HUES64 (cell line): ENCODE data around the gene CNR2.
A peak's percentile ranks its signal among the peaks of the same experiment; 100 is the strongest.
"Not testable (repeated sequence)": the region's sequence is repeated elsewhere in the genome, so short reads cannot be mapped to it uniquely, and the experiment has no call there.

Experiments
- H3K27ac ChIP-seq: 2 replicates; pipeline ENCODE4 v1.7.0; 2013; ENCODE audit warnings: low read depth, low read length, inconsistent platforms
- H3K27me3 ChIP-seq: 2 replicates; pipeline ENCODE4 v1.6.1; 2013; ENCODE audit warnings: mild to moderate bottlenecking, low read length; ENCODE audit not compliant: insufficient read depth
- H3K36me3 ChIP-seq: 2 replicates; pipeline ENCODE4 v1.6.1; 2013; ENCODE audit warnings: mild to moderate bottlenecking, low read length; ENCODE audit not compliant: insufficient read depth
- H3K4me1 ChIP-seq: 2 replicates; pipeline ENCODE4 v1.6.1; 2013; ENCODE audit warnings: mild to moderate bottlenecking, low read length, moderate library complexity; ENCODE audit not compliant: insufficient read depth
- H3K4me3 ChIP-seq: 2 replicates; pipeline ENCODE4 v1.5.1; 2013; ENCODE audit warnings: mild to moderate bottlenecking, low read length, moderate library complexity
- H3K9ac ChIP-seq: 2 replicates; pipeline ENCODE4 v1.6.1; 2013; ENCODE audit warnings: mild to moderate bottlenecking, low read depth, low read length
- H3K9me3 ChIP-seq: 2 replicates; pipeline ENCODE4 v1.6.1; 2013; ENCODE audit warnings: low read depth, low read length; ENCODE audit not compliant: insufficient read depth
- WGBS: fragments of 150-250, 120-280 bp; methylation state at CpG from one replicate; pipeline ENCODE4 v1.1.7; 2013; ENCODE audit warnings: missing lambda C conversion rate; 5-methylcytosine and 5-hydroxymethylcytosine counted together

The CNR2 gene

DNA sequence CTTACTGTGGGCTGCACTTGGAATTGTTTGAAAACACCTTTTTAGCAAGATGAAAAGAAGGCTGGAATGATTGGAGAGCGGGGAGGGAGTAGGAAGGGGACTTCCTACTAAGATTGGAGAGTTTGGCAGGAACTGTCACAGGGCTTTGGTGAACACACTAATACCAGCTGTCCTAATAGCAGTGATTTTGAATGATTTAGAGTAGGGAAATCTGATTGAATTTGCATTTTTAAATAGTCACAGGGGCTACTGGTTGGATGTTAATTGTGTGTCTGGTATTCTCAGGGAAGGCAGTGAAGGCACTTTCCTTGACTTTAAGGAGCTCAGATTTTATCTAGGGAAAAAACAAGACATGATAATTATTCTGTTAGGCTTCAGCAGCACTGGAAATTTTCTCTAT, 85.4 kb downstream of the CNR2 start:
- no peak overlapping the region for H3K27ac ChIP-seq
- no peaks in the 10 kb centered on the region for H3K4me1 ChIP-seq
- H3K27me3 ChIP-seq: no peaks in the 10 kb centered on the region
- WGBS: 88% methylated on average over 1 of the region's 1 CpG
- H3K4me3 ChIP-seq: no peak overlapping the region
- no peaks in the 10 kb centered on the region for H3K36me3 ChIP-seq
- H3K9ac ChIP-seq: no peak overlapping the region
- no peaks in the 10 kb centered on the region for H3K9me3 ChIP-seq

DNA sequence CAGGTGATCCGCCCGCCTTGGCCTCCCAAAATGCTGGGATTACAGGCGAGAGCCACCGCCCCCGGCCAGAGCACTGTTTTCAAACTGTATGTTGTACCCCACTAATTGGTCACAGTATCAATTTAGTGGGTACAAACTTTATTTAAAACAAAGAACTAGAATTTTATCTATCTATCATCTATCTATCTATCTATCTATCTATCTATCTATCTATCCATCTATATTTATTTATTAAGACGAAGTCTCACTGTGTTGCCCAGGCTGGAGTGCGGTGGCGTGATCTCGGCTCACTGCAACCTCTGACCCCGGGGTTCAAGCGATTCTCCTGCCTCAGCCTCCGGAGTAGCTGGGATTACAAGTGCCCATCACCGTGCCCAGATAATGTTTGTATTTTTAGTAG, 86.6 kb downstream of the CNR2 start:
- H3K36me3 ChIP-seq, H3K4me1 ChIP-seq, H3K9me3 ChIP-seq, H3K27me3 ChIP-seq, H3K27ac ChIP-seq, H3K4me3 ChIP-seq, H3K9ac ChIP-seq: not testable (repeated sequence)
- WGBS: 98% methylated on average over 13 of the region's 13 CpGs

DNA sequence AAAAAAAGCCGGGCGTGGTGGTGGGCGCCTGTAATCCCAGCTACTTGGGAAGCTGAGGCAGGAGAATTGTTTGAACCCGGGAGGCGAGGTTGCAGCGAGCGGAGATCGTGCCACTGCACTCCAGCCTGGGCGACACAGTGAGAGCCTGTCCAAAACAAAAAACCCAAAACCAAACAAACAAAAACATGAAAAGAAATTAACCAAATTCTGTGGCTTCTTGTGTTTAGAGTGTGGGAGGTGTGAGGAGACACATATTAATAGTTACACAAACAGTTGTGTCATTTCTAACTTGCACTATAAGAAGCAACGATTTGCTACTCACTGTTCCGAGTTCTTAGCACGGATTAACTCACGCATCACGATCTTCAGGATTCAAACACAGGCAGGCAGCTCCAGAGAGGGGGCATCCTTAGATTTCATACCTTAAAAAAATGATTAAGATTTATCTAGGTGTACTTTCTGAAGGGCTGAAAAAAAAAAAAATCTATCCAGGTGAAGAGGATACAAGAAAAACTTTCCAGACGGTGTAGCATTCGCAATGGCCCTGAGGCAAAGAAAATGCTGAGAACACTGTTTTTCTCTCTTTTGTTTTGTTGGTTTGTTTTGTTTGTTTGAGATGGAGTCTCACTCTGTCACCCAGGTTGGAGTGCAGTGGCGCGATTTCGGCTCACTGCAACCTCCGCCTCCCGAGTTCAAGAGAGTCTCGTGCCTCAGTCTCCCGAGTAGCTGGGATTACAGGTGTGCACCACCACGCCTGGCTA, 87.2 kb downstream of the CNR2 start:
- Histone ChIP-seq H3K27ac (no peak overlapping the region), H3K9ac (peak overlapping the region; percentile 93), H3K36me3 (no peaks in the 10 kb centered on the region), H3K9me3 (no peaks in the 10 kb centered on the region), H3K4me3 (peak overlapping the region; percentile 96), H3K4me1 (no peaks in the 10 kb centered on the region), H3K27me3 (no peaks in the 10 kb centered on the region)
- 69% methylated on average over 23 of the region's 24 CpGs for WGBS

DNA sequence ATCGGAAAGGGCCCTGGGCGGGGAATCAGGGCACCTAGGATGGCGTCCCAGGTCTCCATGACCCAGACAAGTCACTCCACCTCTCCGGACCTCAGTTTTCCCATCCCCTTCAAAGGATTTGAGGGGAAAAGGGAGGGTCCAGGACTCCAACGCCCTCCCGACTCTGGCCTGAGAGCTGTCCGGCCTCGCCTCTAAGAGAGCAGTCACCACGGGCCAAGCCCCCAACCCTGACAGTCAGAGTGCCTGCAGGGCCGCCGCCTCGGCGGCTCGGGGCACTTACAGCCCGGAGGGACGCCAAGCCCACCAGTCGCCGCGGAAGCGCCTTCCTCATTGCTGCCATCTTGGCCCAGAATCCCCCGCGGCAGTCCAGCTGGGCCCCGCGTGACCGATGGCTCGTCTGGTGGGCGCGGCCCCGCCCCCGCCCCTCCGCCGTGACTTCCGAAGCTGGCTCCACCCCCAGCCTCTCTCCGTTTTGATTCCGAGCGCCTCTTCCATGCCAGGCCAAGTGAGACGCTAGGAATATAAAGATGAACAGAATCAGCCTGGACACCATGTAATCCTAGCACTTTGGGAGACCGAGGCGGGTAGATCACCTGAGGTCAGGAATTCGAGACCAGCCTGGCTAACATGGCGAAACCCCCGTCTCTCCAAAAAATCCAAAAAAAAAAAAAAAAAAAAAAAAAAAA, 87.9 kb downstream of the CNR2 start, which contains the start of gene HMGCL:
Gene HMGCL, minus strand, starts transcription at position 354 of the 686 bp plus-strand sequence. Its CDS starts 14 bp downstream, at position 340.
- Histone ChIP-seq H3K4me1 (no peaks in the 10 kb centered on the region), H3K36me3 (no peaks in the 10 kb centered on the region), H3K9ac (peak within 1 kb of the TSS; percentile 93), H3K27me3 (no peaks in the 10 kb centered on the region), H3K27ac (peak within 1 kb of the TSS; percentile 90), H3K9me3 (no peaks in the 10 kb centered on the region), H3K4me3 (peak within 1 kb of the TSS; percentile 96)
- under 1% methylated on average over 39 of the region's 42 CpGs for WGBS

DNA sequence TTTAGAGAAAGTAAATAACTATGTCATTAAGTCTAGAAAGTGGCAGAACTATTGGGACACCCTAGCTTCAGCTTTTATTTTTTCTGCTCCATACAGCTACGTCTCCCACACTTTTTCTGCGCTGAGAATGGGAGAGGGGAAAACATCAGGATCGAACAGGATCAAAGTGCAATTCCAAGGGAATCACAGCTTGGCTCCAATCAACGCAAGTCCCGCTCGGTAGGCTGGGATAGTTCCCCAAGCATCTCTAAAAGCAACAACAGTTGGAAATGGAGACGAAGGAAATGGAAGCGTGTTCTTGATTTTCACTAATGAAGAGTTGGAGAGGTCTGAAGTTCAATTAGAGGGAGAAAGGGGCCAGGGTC, 88.5 kb downstream of the CNR2 start:
- Histone ChIP-seq H3K36me3 (no peaks in the 10 kb centered on the region), H3K27ac (peak overlapping the region; percentile 90), H3K27me3 (no peaks in the 10 kb centered on the region), H3K4me1 (no peaks in the 10 kb centered on the region), H3K9ac (peak overlapping the region; percentile 93), H3K9me3 (no peaks in the 10 kb centered on the region), H3K4me3 (peak overlapping the region; percentile 96)
- 10% methylated on average over 8 of the region's 8 CpGs for WGBS

DNA sequence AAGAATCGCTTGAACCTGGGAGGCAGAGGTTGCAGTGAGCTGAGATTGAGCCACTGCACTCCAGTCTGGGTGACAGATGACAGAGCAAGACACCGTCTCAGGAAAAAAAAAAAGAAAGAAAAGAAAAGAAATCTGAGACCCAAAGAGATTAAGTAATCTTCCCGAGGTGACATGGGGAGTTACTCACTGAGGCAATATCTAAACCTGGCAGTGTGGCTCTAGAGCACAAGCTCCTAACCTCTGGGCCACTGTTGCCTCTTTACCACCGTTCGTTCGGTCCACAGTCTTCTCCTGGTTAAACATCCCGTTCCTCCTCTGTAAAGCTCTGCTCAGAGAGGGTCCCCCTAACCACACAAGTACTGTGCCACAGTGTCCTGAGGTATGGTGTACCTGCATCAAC, 89.4 kb downstream of the CNR2 start:
- H3K9ac ChIP-seq: no peak overlapping the region
- WGBS: 90% methylated on average over 7 of the region's 7 CpGs
- no peaks in the 10 kb centered on the region for H3K4me1 ChIP-seq
- H3K27ac ChIP-seq: no peak overlapping the region
- 0 out of 2 replicates have a peak overlapping the region, but pooled peaks have one; percentile 96 for H3K4me3 ChIP-seq
- no peaks in the 10 kb centered on the region for H3K36me3 ChIP-seq
- no peaks in the 10 kb centered on the region for H3K9me3 ChIP-seq
- H3K27me3 ChIP-seq: no peaks in the 10 kb centered on the region
